ENCODE measurements around the gene TIMP4. TPM values are rescaled to one million over a fixed set of nuclear protein-coding genes. Genes with fewer than 3 reads are reported as not detected.

TIMP4 gene
- total and polyA plus RNA-seq, 4 donors = 0.36 to 1.7 (median 0.76) TPM

Other genes with a start within 250 kb of the TIMP4 start
- gene SYN2, start 154.5 kb downstream of the TIMP4 start, total RNA-seq = not detected
- gene SYN2, start 154.5 kb downstream of the TIMP4 start, polyA plus RNA-seq = under 1 TPM in 1 of 2 donors, not detected in 1; 0.02 TPM
- 10 to 100 TPM in 1 of 2 donors, 1 to 10 TPM in 1; 7.6 to 15.7 TPM for gene PPARG, start 130.2 kb upstream of the TIMP4 start, total RNA-seq
- 1 to 10 TPM; 5.2 to 6.4 TPM for gene PPARG, start 130.2 kb upstream of the TIMP4 start, polyA plus RNA-seq

All from liver (tissue), 4 donors.